Nephron (organoid): ENCODE measurements around the gene SPANXN5.
"Not testable (repeated sequence)": the region's sequence is repeated elsewhere in the genome, so short reads cannot be mapped to it uniquely, and the experiment has no call there.

ENCODE experiments used
- H3K27ac Mint-ChIP-seq, 3 experiments: 2 replicates each; pipeline ENCODE4 v1.8.0; 2020; ENCODE audit warnings: mixed read lengths in 3 of 3, mild to moderate bottlenecking in 2 of 3, moderate library complexity in 1 of 3
- H3K27me3 Mint-ChIP-seq: 2 replicates; pipeline ENCODE4 v1.8.0; 2021; ENCODE audit warnings: low read depth, mild to moderate bottlenecking, moderate library complexity, mixed read lengths
- H3K36me3 Mint-ChIP-seq: 2 replicates; pipeline ENCODE4 v1.8.0; 2020; ENCODE audit warnings: low read depth, mixed read lengths
- H3K4me1 Mint-ChIP-seq: 2 replicates; pipeline ENCODE4 v1.8.0; 2020; ENCODE audit warnings: mixed read lengths
- H3K4me3 Mint-ChIP-seq, 3 experiments: 2 replicates each; pipeline ENCODE4 v1.8.0; 2020; ENCODE audit warnings: mild to moderate bottlenecking in 3 of 3, mixed read lengths in 3 of 3, moderate library complexity in 2 of 3
- H3K9me3 Mint-ChIP-seq: 2 replicates; pipeline ENCODE4 v1.8.0; 2020; ENCODE audit warnings: mixed read lengths
- CTCF ChIP-seq, 3 experiments: fragments of 200-600 bp; sonication (generic); IDR thresholded peaks; one replicate each; pipeline ENCODE4 v1.5.0; 2021; ENCODE audit warnings: antibody characterized with exemption in 3 of 3; ENCODE audit not compliant: unreplicated experiment in 3 of 3

Gene SPANXN5

GRCh38 chrX:52797327-52797726, at the start of gene SPANXN5:
Gene SPANXN5, minus strand, starts transcription at chrX:52797427. Its CDS starts 79 bp downstream, at chrX:52797348.
- H3K27ac Mint-ChIP-seq, H3K27me3 Mint-ChIP-seq, H3K4me1 Mint-ChIP-seq, H3K36me3 Mint-ChIP-seq, H3K4me3 Mint-ChIP-seq, H3K9me3 Mint-ChIP-seq: not testable (repeated sequence)

- not testable (repeated sequence) for H3K4me1 Mint-ChIP-seq, H3K27ac Mint-ChIP-seq, H3K27me3 Mint-ChIP-seq, H3K4me3 Mint-ChIP-seq, H3K36me3 Mint-ChIP-seq
- H3K9me3 Mint-ChIP-seq = peaks cover 18% of the 10 kb centered on the region
These were observed 46.4 kb upstream of the SPANXN5 start for GRCh38 chrX:52843619-52844018.

- Mint-ChIP-seq H3K27ac (no peak overlapping the region), H3K36me3 (no peaks in the 10 kb centered on the region), H3K4me1 (no peaks in the 10 kb centered on the region), H3K9me3 (peaks cover 2% of the 10 kb centered on the region), H3K4me3 (no peak overlapping the region), H3K27me3 (peaks cover 5% of the 10 kb centered on the region)
- TF ChIP-seq CTCF (IDR thresholded peaks at IDR 0.05; ENCODE audit: unreplicated experiment in 3 of 3) = no peak
These were observed 41.9 kb upstream of the SPANXN5 start for GRCh38 chrX:52839137-52839536.

GRCh38 chrX:52830551-52830950, 33.3 kb upstream of the SPANXN5 start:
- no peak for TF ChIP-seq CTCF (IDR thresholded peaks at IDR 0.05; ENCODE audit: unreplicated experiment in 3 of 3)
- Mint-ChIP-seq H3K4me3 (no peak overlapping the region), H3K9me3 (peaks cover 29% of the 10 kb centered on the region), H3K27me3 (peaks cover 5% of the 10 kb centered on the region), H3K27ac (no peak overlapping the region), H3K4me1 (no peaks in the 10 kb centered on the region), H3K36me3 (no peaks in the 10 kb centered on the region)

GRCh38 chrX:52824608-52825007, 27.4 kb upstream of the SPANXN5 start:
- Mint-ChIP-seq H3K27ac (no peak overlapping the region), H3K27me3 (no peaks in the 10 kb centered on the region), H3K36me3 (no peaks in the 10 kb centered on the region), H3K9me3 (peaks cover 19% of the 10 kb centered on the region), H3K4me3 (no peak overlapping the region), H3K4me1 (no peaks in the 10 kb centered on the region)
- TF ChIP-seq CTCF (IDR thresholded peaks at IDR 0.05; ENCODE audit: unreplicated experiment in 3 of 3) = no peak

- TF ChIP-seq CTCF (IDR thresholded peaks at IDR 0.05; ENCODE audit: unreplicated experiment in 3 of 3) = no peak
- H3K9me3 Mint-ChIP-seq = peaks cover 5% of the 10 kb centered on the region
- no peaks in the 10 kb centered on the region for H3K36me3 Mint-ChIP-seq
- no peaks in the 10 kb centered on the region for H3K4me1 Mint-ChIP-seq
- H3K27ac Mint-ChIP-seq = no peak overlapping the region
- no peak overlapping the region for H3K4me3 Mint-ChIP-seq
- no peaks in the 10 kb centered on the region for H3K27me3 Mint-ChIP-seq
These were observed 24.0 kb upstream of the SPANXN5 start for GRCh38 chrX:52821079-52821760.

GRCh38 chrX:52819788-52820187, 22.6 kb upstream of the SPANXN5 start:
- no peak overlapping the region for H3K27ac Mint-ChIP-seq
- H3K4me3 Mint-ChIP-seq = no peak overlapping the region
- no peaks in the 10 kb centered on the region for H3K4me1 Mint-ChIP-seq
- peaks cover 5% of the 10 kb centered on the region for H3K9me3 Mint-ChIP-seq
- H3K36me3 Mint-ChIP-seq = no peaks in the 10 kb centered on the region
- TF ChIP-seq CTCF (IDR thresholded peaks at IDR 0.05; ENCODE audit: unreplicated experiment in 3 of 3) = no peak
- peaks cover 3% of the 10 kb centered on the region for H3K27me3 Mint-ChIP-seq
